GM18951 (cell line): ENCODE data around the gene DOLPP1.

ENCODE experiments used
- POLR2A ChIP-seq: IDR thresholded peaks from 4 replicates; pipeline ENCODE4 v1.6.1; 2011; ENCODE audit warnings: mild to moderate bottlenecking; ENCODE audit not compliant: insufficient read length, insufficient read depth; ENCODE audit errors: extremely low read depth
- in situ Hi-C: fragments of 300-500 bp; cut with MboI; formaldehyde crosslinking; loops from one replicate; pipeline ENCODE4 v1.12.0; 2022; ENCODE audit warnings: low sequenced_read_pairs, mixed read lengths, inconsistent platforms; ENCODE audit not compliant: unreplicated experiment

Gene DOLPP1

GRCh38 chr9:129093602-129094386 is 12.9 kb downstream of the DOLPP1 start:
- TF ChIP-seq POLR2A: no peak
- in situ Hi-C loops: no loop called here

GRCh38 chr9:129094387-129095169 is 13.7 kb downstream of the DOLPP1 start:
- in situ Hi-C loops: no loop called here
- no peak for TF ChIP-seq POLR2A

DNA sequence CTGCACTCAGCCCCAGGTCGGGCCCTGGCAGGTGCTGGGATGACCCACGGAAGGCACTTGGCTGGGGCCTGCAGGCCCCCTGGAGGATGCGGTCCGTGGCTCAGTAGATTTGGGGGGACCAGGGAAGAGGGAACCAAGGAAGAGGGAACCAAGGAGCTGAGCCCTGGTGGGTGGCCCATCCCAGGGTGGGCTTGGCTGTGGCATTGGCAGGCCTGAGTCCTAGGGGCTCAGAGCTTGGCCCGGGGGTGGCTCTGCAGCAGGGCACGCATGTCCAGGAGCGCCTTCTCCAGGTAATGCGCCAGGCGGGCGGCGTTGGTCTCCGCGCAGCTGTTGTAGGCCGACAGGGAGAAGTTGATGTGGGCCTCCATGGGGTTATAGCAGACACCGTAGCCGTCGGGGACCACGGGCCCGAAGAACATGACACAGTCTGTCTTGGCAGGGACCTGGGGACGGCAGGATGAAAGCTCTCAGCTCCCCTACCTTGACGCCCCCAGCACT is 14.3 kb downstream of the DOLPP1 start:
- no peak for TF ChIP-seq POLR2A
- in situ Hi-C loops: no loop called here

- TF ChIP-seq POLR2A: no peak
- in situ Hi-C loops: no loop called here
Measured at GRCh38 chr9:129095908-129096307, 15.0 kb downstream of the DOLPP1 start.

- no peak for TF ChIP-seq POLR2A
- in situ Hi-C loops: no loop called here
Measured at GRCh38 chr9:129097671-129098306, 16.9 kb downstream of the DOLPP1 start.

DNA sequence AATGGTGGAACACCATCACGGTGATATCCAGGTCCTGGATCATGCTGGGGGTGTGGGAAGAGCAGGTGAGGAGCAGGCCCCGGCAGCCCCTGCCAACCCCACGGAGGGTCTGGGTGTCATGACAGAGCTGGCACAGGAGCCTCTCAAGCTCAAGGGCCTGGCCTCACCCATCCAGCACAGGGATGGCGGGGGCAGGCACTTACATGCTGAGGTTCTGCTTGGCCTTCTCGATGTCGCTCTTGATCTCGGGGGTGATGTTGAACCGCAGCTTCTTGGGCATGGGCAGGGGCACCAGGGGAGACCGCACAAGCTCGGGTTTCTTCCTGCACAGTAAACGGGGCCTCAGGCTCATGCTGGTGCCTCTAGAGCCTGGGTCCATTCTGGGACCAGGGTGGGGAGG is 17.4 kb downstream of the DOLPP1 start:
- in situ Hi-C loops: no loop called here
- no peak for TF ChIP-seq POLR2A

- in situ Hi-C loops: no loop called here
- TF ChIP-seq POLR2A: no peak
Measured at GRCh38 chr9:129100383-129101169, 19.7 kb downstream of the DOLPP1 start.

DNA sequence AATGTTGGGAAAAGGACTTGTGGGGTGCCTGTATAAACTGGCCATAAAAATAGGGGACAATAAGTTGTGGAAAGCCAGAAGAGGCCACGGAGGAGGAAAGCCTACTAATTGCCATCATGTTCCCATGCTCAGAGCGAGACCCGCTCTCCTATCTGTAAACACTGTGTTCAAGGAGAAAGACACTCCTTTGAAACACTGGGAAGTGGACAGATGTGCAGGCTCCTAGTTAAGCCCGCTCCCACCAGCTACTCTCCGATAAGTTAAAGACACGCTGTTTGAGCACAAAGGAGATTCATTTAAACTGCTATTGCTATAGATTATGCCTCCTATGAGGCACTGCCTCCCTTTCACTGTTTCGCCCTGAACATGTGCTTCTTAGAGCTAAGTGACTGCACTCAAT is 20.4 kb downstream of the DOLPP1 start:
- TF ChIP-seq POLR2A: no peak
- in situ Hi-C loops: no loop called here

DNA sequence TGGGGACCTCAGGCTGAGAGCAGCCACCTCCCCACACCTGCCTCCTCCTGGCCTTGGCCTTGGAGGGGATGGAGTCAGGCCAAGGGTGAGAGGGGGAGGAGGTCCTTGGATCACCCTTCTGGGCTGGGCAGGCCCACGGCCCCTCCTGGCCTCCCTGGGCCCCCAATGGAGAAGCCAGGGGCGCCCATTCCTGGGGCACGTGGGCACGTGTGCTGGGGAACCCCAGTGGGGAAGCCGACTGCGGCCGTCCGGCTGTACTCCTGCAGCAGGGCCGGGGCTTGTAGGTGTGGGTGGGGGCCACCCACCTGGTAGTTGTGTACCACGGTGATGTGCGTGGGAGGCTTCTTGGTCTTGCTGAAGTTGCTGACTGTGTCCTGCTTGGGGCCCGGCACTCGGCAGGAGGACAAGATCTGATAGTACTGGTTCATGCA is 21.2 kb downstream of the DOLPP1 start:
- TF ChIP-seq POLR2A: no peak
- in situ Hi-C loops: no loop called here

DNA sequence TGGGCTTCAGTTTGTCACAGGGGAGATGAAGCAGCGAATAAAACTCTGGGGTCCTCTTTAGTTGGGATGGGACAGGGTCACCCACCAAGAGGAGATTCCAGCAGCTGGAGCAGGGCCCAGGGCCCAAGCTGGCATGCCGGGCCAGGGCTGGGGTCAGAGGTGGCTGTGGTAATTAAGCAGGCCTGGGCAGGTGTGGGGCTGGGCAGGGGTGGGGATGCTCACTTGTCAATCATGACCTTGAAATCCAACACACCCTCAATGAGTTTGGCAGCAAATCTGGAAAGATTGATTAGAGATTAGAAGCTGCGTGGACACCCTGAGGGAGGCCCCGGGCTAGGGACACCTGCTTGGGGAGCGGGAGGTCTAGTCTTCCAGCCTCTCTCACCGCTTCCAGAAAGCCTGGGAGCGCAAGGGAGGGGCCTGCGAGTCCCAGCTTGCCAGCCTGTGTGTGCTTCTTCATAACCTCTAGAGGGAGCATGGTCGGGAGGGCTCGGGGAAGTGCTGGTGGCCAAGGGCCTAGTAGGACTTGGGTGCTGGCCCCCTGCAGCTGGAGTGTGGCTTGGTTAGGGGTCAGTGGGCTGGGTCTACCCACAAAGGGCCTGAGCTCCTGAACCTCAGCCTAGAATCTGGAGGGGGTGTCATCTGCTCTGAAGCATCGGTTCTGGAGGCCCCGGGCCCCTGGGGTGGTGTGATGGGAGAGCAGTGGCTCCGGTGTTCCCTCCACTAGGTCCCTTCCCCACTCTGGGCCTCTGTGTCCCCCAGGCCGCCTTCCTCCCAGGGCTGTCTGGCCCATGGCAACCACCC is 22.1 kb downstream of the DOLPP1 start:
- TF ChIP-seq POLR2A: no peak
- in situ Hi-C loops: no loop called here

DNA sequence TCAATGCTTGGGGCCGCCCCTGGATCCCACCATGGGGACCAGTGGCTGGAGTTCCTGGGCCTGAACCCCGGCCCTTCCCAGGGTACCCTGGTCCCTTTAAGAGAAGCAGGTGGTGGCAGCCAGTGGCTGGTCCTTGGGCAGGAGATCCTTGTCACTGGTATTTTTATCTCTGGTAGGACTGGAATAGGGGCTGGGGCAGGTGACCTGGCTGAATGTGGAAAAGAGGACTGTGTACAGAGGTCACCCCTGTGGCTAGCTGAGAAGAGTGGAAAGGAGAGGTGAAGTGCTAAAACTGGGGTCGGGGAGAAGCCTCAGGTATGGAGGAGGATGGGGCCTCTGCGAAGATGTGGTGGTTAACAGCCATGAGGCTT is 22.7 kb downstream of the DOLPP1 start:
- in situ Hi-C loops: no loop called here
- no peak for TF ChIP-seq POLR2A

GRCh38 chr9:129104051-129104450 is 23.1 kb downstream of the DOLPP1 start:
- TF ChIP-seq POLR2A: no peak
- in situ Hi-C loops: no loop called here
